AG09309 (cell line): ENCODE data around the gene RERE.
A peak's percentile ranks its signal among the peaks of the same experiment; 100 is the strongest.

Source experiments
- DNase-seq: peaks from one replicate; pipeline ENCODE4 v3.0.0-alpha.2; 2010; ENCODE audit warnings: low read depth
- H3K4me3 ChIP-seq: 2 replicates; pipeline ENCODE4 v1.5.1; 2011; ENCODE audit warnings: mild to moderate bottlenecking, low read depth, low read length, moderate library complexity; ENCODE audit not compliant: control insufficient read depth
- TF ChIP-seq, protein P1 (sequence below): IDR thresholded peaks from 2 replicates; pipeline ENCODE4 v1.5.1; 2011; ENCODE audit warnings: mild to moderate bottlenecking, low read depth, low read length, inconsistent platforms; ENCODE audit not compliant: insufficient read depth, control insufficient read depth; ENCODE audit errors: missing control alignments

Gene RERE

DNA sequence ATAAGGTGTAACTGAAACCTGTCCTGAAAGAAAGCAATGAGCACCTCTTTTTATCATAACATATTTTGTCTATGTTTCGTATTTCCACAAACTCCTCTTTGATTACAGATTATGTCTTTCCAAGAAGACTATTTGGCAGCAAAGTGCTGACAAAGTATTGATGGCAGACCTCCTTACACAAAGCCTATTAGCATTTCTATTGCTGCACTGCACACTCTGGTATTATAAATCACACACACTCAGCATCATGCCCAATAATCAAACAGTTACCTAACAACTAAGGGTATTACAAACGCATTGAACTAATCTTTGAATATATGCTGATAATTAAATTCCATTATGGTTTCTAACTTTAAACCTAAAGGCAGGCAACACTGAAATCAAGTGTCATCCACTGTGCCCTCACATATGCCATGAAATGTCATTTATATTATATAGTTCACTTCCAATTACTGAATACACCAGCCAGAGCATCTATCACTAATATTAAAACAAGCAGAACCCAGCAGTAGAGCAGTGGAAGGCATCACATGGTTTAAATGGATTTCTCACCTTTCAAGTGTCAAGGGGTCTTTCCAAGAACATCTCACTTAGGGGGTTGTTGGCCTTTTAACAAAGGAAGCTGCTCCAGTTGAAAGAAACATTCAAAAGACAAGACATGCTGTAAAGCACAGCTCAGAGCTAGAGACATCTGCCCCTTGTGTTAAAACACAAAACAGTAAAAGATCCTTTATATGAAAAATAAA lies 239.1 kb downstream of the RERE start:
- DNase-seq: no peak
- no peak overlapping the region for H3K4me3 ChIP-seq
- TF ChIP-seq, protein P1, sequence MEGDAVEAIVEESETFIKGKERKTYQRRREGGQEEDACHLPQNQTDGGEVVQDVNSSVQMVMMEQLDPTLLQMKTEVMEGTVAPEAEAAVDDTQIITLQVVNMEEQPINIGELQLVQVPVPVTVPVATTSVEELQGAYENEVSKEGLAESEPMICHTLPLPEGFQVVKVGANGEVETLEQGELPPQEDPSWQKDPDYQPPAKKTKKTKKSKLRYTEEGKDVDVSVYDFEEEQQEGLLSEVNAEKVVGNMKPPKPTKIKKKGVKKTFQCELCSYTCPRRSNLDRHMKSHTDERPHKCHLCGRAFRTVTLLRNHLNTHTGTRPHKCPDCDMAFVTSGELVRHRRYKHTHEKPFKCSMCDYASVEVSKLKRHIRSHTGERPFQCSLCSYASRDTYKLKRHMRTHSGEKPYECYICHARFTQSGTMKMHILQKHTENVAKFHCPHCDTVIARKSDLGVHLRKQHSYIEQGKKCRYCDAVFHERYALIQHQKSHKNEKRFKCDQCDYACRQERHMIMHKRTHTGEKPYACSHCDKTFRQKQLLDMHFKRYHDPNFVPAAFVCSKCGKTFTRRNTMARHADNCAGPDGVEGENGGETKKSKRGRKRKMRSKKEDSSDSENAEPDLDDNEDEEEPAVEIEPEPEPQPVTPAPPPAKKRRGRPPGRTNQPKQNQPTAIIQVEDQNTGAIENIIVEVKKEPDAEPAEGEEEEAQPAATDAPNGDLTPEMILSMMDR: no peak

DNA sequence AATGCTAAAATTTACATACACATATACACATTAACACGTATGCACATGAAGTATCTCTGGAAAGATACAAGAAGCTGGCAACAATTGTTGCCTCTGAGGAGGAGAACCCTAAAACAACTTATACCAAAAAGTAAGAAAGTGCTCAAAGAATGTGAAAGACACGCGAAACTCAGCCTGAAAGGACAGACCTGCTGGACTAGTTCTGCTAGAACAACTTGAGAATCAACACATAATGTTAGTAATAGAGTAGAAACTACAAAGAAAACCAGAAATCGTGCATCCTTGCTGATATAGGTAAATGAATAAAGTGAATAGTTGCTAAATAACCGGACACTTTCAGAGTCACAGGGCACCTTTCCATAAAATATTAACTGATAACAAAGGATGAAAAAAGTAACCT lies 242.5 kb downstream of the RERE start:
- TF ChIP-seq, protein P1: no peak
- no peak for DNase-seq
- H3K4me3 ChIP-seq: no peak overlapping the region

DNA sequence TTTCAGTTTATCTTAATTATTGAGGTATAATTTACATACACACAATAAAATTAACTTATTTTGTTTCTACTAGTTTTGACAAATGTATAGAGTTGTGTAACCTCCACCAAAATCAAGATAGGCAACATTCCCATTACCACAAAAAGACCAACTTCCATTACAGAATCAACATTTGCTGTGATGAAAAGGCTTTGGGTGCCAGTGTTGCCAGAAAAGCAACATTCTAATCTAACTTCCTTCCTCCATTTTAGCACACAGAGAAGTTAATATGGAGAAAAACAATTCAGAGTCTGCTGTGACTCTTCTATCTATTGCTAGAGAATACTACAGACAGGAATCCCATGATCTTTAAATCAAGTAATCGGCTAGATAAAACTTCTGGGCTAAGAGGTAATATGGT lies 245.3 kb downstream of the RERE start:
- TF ChIP-seq, protein P1: no peak
- no peak for DNase-seq
- no peak overlapping the region for H3K4me3 ChIP-seq

DNA sequence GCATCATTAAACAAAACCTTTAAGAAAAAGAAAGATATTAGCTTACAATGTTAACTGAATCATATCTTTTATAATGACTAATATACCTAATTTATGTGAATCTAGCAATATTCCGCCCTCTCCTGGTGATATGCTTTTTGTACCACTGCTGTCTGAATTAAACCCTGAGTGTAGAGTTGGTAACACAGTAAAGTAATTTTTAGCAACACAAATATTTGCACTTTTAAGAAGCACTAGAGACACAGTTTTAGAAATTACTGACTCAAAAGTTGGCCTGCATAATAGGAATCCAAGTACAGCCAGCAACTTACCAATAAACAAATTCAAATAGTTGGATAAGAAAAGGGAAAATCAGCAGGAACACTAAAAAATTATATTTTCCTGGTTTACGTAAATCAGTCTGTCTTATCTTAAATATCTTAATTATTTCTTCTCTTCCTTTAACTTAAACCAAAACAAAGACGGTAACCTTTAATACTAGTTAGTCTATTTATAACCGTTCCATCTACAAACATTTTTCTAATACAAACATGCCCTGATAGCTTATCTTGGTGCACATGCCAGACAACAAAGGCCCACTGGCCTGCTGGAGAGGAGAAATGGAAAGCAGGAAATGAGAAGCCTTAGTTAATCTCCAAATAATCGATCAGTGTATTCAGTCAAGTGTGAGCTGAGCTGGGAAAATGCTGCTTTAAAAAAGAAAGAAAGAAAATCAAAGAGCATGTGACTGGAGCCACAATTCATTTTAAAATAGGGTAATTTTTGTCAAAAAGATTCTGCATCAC lies 246.0 kb downstream of the RERE start:
- TF ChIP-seq, protein P1: peak; percentile 52
- peak; percentile 14 for DNase-seq
- H3K4me3 ChIP-seq: no peak overlapping the region

DNA sequence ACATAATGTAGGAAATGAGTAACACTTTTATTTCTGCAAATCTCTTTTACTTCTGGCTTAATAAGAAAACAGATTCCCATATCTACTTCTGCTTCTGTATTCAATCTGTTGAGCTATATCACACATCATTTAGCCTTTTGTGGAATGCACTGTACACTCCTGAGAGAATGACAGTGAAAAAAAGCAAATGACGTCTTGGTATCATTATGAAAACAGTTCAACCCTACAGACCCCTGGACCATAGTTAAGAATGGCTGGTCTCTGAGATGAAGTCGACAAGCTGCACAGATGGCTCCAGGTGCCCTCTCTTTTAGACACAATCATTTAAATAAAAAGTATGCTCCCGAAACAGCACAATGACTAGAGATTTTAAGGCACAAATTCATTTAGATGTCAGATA lies 247.0 kb downstream of the RERE start:
- TF ChIP-seq, protein P1: no peak
- no peak for DNase-seq
- no peak overlapping the region for H3K4me3 ChIP-seq

DNA sequence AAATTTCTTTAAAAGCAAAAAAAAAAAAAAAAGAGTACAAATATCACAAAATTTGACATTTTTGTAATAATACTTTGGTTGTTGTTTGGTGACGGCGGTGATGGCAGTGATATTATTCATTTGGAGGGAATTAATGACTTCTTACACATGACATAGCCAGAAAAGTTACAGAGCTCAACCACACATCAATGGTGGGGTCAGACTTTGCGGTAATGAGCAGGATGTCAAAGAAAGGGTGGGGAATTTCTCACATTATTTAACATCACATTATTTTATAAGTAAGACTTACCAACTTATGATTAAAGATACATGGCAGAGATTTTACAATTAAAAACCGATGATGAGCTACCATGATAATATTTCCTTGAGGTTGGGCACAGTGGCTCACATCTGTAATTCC lies 248.2 kb downstream of the RERE start:
- TF ChIP-seq, protein P1: no peak
- DNase-seq: no peak

More for the DNA sequence above, 248.2 kb downstream of the RERE start:
- H3K4me3 ChIP-seq: no peak overlapping the region
